Stomach (tissue), 4 donors: Measurements from ENCODE around the gene FAM13B.

Experiments used
- CTCF ChIP-seq, 7 experiments: fragments of 450-650 bp in 4 of 7; fragments of 200-600 bp in 3 of 7; sonication (generic) in 3 of 7; IDR thresholded peaks; one replicate each; pipeline ENCODE4 v1.5.1; 2016 to 2019; ENCODE audit warnings: antibody characterized with exemption in 7 of 7, control low read depth in 2 of 7, mild to moderate bottlenecking in 1 of 7
- EP300 ChIP-seq: sonication (generic); formaldehyde crosslinking; IDR thresholded peaks from one replicate; pipeline ENCODE4 v1.6.1; 2017; ENCODE audit warnings: antibody characterized with exemption
- POLR2A ChIP-seq, 4 donors: fragments of 450-650 bp; IDR thresholded peaks; one replicate each; pipeline ENCODE4 v1.6.1; 2016; ENCODE audit warnings: antibody characterized with exemption in 4 of 4, control low read depth in 2 of 4, mild to moderate bottlenecking in 1 of 4, moderate library complexity in 1 of 4
- POLR2AphosphoS5 ChIP-seq, 3 donors: sonication (generic); formaldehyde crosslinking; IDR thresholded peaks; one replicate each; pipeline ENCODE4 v1.6.1; 2016; ENCODE audit warnings: antibody characterized with exemption in 3 of 3

GRCh38 chr5:138054847-138055558 lies 22.1 kb upstream of the FAM13B start:
- TF ChIP-seq POLR2A (IDR thresholded peaks at IDR 0.05) (no peak), CTCF (IDR thresholded peaks at IDR 0.05) (no peak), POLR2AphosphoS5 (IDR thresholded peaks at IDR 0.05) (no peak), EP300 (no peak)
